ENCODE data around the gene PRKCD.

PRKCD gene

GRCh38 chr3:53200501-53201498 is 39.8 kb downstream of the PRKCD start:
- no peak for DNase-seq
- H3K4me3 ChIP-seq (ENCODE audit: control insufficient read depth in 1 of 7, extremely low read depth in 1 of 7, insufficient read depth in 4 of 7, low read depth in 2 of 7, low read length in 6 of 7), result no peak overlapping the region
- CTCF ChIA-PET, result interaction anchor here (0.6 to 9.1 kb wide), 10 partner anchors 9 to 84 kb away, joined by 3 to 125 read pairs (median 5); partner anchors contain the start of gene RFT1
- H3K27ac ChIP-seq (ENCODE audit: insufficient read depth in 1 of 2, low read depth in 1 of 2, low read length in 2 of 2, poor library complexity in 1 of 2, severe bottlenecking in 2 of 2), result no peak overlapping the region
- peaks cover 0 to 12% (median 2%) of the 10 kb centered on the region in 4 experiments for H3K4me1 ChIP-seq (ENCODE audit: control extremely low read depth in 1 of 4, control insufficient read depth in 4 of 4, insufficient read depth in 4 of 4, low read length in 3 of 4)
- POLR2A ChIA-PET, result no interaction called here
- WGBS (ENCODE audit: insufficient coverage), result 95% methylated on average over 13 of the region's 19 CpGs
- H3K27me3 ChIP-seq (replicated peaks in 2 of 5; ENCODE audit: control insufficient read depth in 4 of 5, insufficient read depth in 5 of 5, low read length in 4 of 5), result no peaks in the 10 kb centered on the region
- no peaks in the 10 kb centered on the region for H3K9me3 ChIP-seq (ENCODE audit: control extremely low read depth in 1 of 5, control insufficient read depth in 4 of 5, insufficient read depth in 2 of 5, low read depth in 1 of 5, low read length in 4 of 5)
- no peaks in the 10 kb centered on the region for H3K36me3 ChIP-seq (ENCODE audit: control insufficient read depth in 4 of 4, insufficient read depth in 4 of 4, low read length in 3 of 4)

DNA sequence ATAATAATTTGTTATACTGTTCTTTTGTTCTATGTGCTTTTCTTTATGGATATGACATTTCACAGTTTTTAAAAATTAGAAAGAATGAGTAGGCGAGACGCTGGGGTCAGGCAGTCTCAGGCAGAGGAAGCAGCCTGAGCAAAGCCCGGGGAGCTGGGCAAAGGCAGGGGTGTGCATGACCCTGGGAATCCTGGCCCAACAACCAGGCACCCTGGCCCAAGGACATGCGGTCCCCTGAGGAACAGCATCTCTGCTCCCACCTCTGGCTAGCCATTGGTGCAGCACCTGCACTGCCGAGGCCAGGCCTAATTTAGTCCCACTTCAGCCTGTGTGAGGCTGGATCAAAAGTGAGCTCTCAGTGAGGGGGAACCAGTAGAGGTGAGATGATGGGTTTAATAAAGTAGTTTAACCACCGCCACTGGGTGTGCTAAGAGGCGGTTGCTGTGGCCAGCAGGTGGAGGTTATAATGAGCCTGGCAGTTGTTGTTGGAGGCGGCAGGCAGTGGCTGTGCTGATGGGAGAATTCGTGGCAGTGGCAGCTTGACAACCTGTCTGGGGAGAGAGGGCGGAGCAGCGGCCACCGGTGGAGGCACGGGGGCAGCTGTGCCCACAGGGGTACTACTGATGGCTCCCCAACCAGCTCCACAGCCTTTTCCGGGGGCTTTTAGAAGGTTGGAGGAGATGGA is 41.5 kb downstream of the PRKCD start:
- CTCF ChIA-PET, result interaction anchor here (9.1 kb wide), 1 partner anchor 69 kb away, joined by 125 read pairs; the partner anchor contains the start of gene RFT1
- POLR2A ChIA-PET, result no interaction called here
- H3K27ac ChIP-seq (ENCODE audit: insufficient read depth in 1 of 2, low read depth in 1 of 2, low read length in 2 of 2, poor library complexity in 1 of 2, severe bottlenecking in 2 of 2), result no peak overlapping the region
- no peaks in the 10 kb centered on the region for H3K4me1 ChIP-seq (ENCODE audit: control extremely low read depth in 1 of 4, control insufficient read depth in 4 of 4, insufficient read depth in 4 of 4, low read length in 3 of 4)
- no peaks in the 10 kb centered on the region for H3K27me3 ChIP-seq (replicated peaks in 2 of 5; ENCODE audit: control insufficient read depth in 4 of 5, insufficient read depth in 5 of 5, low read length in 4 of 5)
- H3K36me3 ChIP-seq (ENCODE audit: control insufficient read depth in 4 of 4, insufficient read depth in 4 of 4, low read length in 3 of 4), result no peaks in the 10 kb centered on the region
- H3K4me3 ChIP-seq (ENCODE audit: control insufficient read depth in 1 of 7, extremely low read depth in 1 of 7, insufficient read depth in 4 of 7, low read depth in 2 of 7, low read length in 6 of 7), result no peak overlapping the region
- no peak for DNase-seq
- no peaks in the 10 kb centered on the region for H3K9me3 ChIP-seq (ENCODE audit: control extremely low read depth in 1 of 5, control insufficient read depth in 4 of 5, insufficient read depth in 2 of 5, low read depth in 1 of 5, low read length in 4 of 5)
- 88% methylated on average over 14 of the region's 14 CpGs for WGBS (ENCODE audit: insufficient coverage)

DNA sequence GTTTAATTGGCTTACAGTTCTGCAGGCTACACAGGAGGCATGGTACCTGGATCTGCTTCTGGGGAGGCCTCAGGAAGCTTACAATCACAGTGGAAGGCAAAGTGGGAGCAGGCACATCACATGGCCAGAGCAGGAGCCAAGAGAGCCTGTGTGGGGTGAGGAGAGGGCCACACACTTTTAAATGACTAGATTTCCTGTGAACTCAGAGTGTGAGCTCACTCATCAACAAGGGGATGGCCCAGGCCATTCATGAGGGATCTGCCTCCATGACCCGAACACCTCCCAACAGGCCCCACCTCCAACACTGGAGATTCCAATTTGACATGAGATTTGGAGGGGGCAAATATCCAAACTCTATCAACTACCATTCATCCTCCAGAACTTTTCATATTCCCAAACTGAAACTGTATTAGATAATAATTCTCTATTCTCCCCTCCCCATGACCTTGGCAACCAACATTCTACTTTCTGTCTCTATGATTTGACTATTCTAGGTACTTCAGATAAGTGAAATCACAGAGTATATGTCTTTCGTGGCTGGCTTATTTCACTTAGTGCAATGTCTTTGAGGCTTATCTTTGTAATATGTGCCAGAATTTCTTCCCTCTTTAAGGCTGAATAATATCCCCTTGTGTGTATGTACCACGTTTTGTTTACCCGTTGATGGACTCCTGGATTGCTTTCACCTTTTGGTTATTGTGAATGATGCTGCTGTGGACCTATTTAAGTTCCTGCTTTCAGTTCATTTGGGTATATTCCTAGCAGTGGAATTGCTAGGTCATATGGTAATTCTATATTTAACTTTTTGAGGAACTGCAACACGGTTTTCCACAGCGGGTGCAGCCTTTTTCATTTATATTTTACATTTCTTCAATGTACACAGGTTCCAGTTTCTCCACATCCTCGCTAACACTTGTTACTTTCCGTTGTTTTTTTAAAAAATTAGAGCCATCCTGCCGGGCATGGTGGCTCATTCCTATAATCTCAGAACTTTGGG is 51.0 kb downstream of the PRKCD start:
- WGBS (ENCODE audit: insufficient coverage), result 97% methylated on average over 6 of the region's 9 CpGs
- DNase-seq, result no peak
- Histone ChIP-seq H3K4me3 (ENCODE audit: control insufficient read depth in 1 of 7, extremely low read depth in 1 of 7, insufficient read depth in 4 of 7, low read depth in 2 of 7, low read length in 6 of 7) (no peak overlapping the region), H3K9me3 (ENCODE audit: control extremely low read depth in 1 of 5, control insufficient read depth in 4 of 5, insufficient read depth in 2 of 5, low read depth in 1 of 5, low read length in 4 of 5) (peaks cover 0 to 14% (median 5%) of the 10 kb centered on the region in 5 experiments), H3K27ac (ENCODE audit: insufficient read depth in 1 of 2, low read depth in 1 of 2, low read length in 2 of 2, poor library complexity in 1 of 2, severe bottlenecking in 2 of 2) (no peak overlapping the region), H3K27me3 (replicated peaks in 2 of 5; ENCODE audit: control insufficient read depth in 4 of 5, insufficient read depth in 5 of 5, low read length in 4 of 5) (no peaks in the 10 kb centered on the region), H3K4me1 (ENCODE audit: control extremely low read depth in 1 of 4, control insufficient read depth in 4 of 4, insufficient read depth in 4 of 4, low read length in 3 of 4) (peaks cover 0 to 13% (median 0%) of the 10 kb centered on the region in 4 experiments), H3K36me3 (ENCODE audit: control insufficient read depth in 4 of 4, insufficient read depth in 4 of 4, low read length in 3 of 4) (no peaks in the 10 kb centered on the region)
- POLR2A ChIA-PET, result no interaction called here
- CTCF ChIA-PET, result interaction anchor here (0.8 to 1.6 kb wide), 3 partner anchors 11 to 82 kb away, joined by 3 to 6 read pairs (median 3); no protein-coding TSS in a partner anchor

GRCh38 chr3:53213276-53213675 is 52.3 kb downstream of the PRKCD start:
- Histone ChIP-seq H3K27ac (ENCODE audit: insufficient read depth in 1 of 2, low read depth in 1 of 2, low read length in 2 of 2, poor library complexity in 1 of 2, severe bottlenecking in 2 of 2) (no peak overlapping the region), H3K4me1 (ENCODE audit: control extremely low read depth in 1 of 4, control insufficient read depth in 4 of 4, insufficient read depth in 4 of 4, low read length in 3 of 4) (peaks cover 0 to 13% (median 0%) of the 10 kb centered on the region in 4 experiments), H3K36me3 (ENCODE audit: control insufficient read depth in 4 of 4, insufficient read depth in 4 of 4, low read length in 3 of 4) (no peaks in the 10 kb centered on the region), H3K27me3 (replicated peaks in 2 of 5; ENCODE audit: control insufficient read depth in 4 of 5, insufficient read depth in 5 of 5, low read length in 4 of 5) (no peaks in the 10 kb centered on the region), H3K9me3 (ENCODE audit: control extremely low read depth in 1 of 5, control insufficient read depth in 4 of 5, insufficient read depth in 2 of 5, low read depth in 1 of 5, low read length in 4 of 5) (peaks cover 0 to 10% (median 0%) of the 10 kb centered on the region in 5 experiments), H3K4me3 (ENCODE audit: control insufficient read depth in 1 of 7, extremely low read depth in 1 of 7, insufficient read depth in 4 of 7, low read depth in 2 of 7, low read length in 6 of 7) (no peak overlapping the region)
- ChIA-PET POLR2A (no interaction called here), CTCF (interaction anchor here (0.8 to 1.1 kb wide), 2 partner anchors 17 to 84 kb away, joined by 3 read pairs; no protein-coding TSS in a partner anchor)
- 99% methylated on average over 6 of the region's 7 CpGs for WGBS (ENCODE audit: insufficient coverage)
- no peak for DNase-seq

GRCh38 chr3:53215816-53216215 is 54.8 kb downstream of the PRKCD start:
- CTCF ChIA-PET, result interaction anchor here (0.7 kb wide), 1 partner anchor 148 kb away, joined by 3 read pairs; no protein-coding TSS in a partner anchor

DNA sequence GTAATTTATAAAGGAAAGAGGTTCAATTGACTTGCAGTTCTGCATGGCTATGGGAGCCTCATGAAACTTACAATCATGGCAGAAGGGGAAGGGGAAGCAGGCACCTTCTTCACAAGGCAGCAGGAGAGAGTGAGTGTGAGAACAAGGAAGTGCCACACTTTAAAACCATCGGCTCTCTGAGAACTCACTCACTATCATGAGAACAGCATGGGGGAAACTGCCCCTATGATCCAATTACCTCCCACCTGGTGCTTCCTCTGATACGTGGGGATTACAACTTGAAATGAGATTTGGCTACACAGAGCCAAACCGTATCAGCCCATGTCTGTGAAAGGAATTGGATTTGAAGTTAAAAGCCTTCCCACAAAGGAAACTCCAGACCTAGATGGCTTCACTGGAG is 55.7 kb downstream of the PRKCD start:
- 78% methylated on average over 3 of the region's 3 CpGs for WGBS (ENCODE audit: insufficient coverage)
- ChIA-PET POLR2A (no interaction called here), CTCF (interaction anchor here (0.7 to 2.3 kb wide), 2 partner anchors 21 to 149 kb away, joined by 3 to 9 read pairs; no protein-coding TSS in a partner anchor)
- peak in 1 of 3 donors; percentile 15 for DNase-seq
- H3K27me3 ChIP-seq (replicated peaks in 2 of 5; ENCODE audit: control insufficient read depth in 4 of 5, insufficient read depth in 5 of 5, low read length in 4 of 5), result no peaks in the 10 kb centered on the region
- H3K27ac ChIP-seq (ENCODE audit: insufficient read depth in 1 of 2, low read depth in 1 of 2, low read length in 2 of 2, poor library complexity in 1 of 2, severe bottlenecking in 2 of 2), result no peak overlapping the region
- no peaks in the 10 kb centered on the region for H3K36me3 ChIP-seq (ENCODE audit: control insufficient read depth in 4 of 4, insufficient read depth in 4 of 4, low read length in 3 of 4)
- H3K4me3 ChIP-seq (ENCODE audit: control insufficient read depth in 1 of 7, extremely low read depth in 1 of 7, insufficient read depth in 4 of 7, low read depth in 2 of 7, low read length in 6 of 7), result no peak overlapping the region
- H3K9me3 ChIP-seq (ENCODE audit: control extremely low read depth in 1 of 5, control insufficient read depth in 4 of 5, insufficient read depth in 2 of 5, low read depth in 1 of 5, low read length in 4 of 5), result no peaks in the 10 kb centered on the region
- H3K4me1 ChIP-seq (ENCODE audit: control extremely low read depth in 1 of 4, control insufficient read depth in 4 of 4, insufficient read depth in 4 of 4, low read length in 3 of 4), result peaks cover 0 to 12% (median under 1%) of the 10 kb centered on the region in 4 experiments

More at GRCh38 chr3:53215816-53216215, 54.8 kb downstream of the PRKCD start:
- Histone ChIP-seq H3K9me3 (ENCODE audit: control extremely low read depth in 1 of 5, control insufficient read depth in 4 of 5, insufficient read depth in 2 of 5, low read depth in 1 of 5, low read length in 4 of 5) (no peaks in the 10 kb centered on the region), H3K36me3 (ENCODE audit: control insufficient read depth in 4 of 4, insufficient read depth in 4 of 4, low read length in 3 of 4) (no peaks in the 10 kb centered on the region), H3K4me3 (ENCODE audit: control insufficient read depth in 1 of 7, extremely low read depth in 1 of 7, insufficient read depth in 4 of 7, low read depth in 2 of 7, low read length in 6 of 7) (no peak overlapping the region), H3K27ac (ENCODE audit: insufficient read depth in 1 of 2, low read depth in 1 of 2, low read length in 2 of 2, poor library complexity in 1 of 2, severe bottlenecking in 2 of 2) (no peak overlapping the region), H3K4me1 (ENCODE audit: control extremely low read depth in 1 of 4, control insufficient read depth in 4 of 4, insufficient read depth in 4 of 4, low read length in 3 of 4) (peaks cover 0 to 13% (median under 1%) of the 10 kb centered on the region in 4 experiments), H3K27me3 (replicated peaks in 2 of 5; ENCODE audit: control insufficient read depth in 4 of 5, insufficient read depth in 5 of 5, low read length in 4 of 5) (no peaks in the 10 kb centered on the region)
- POLR2A ChIA-PET, result no interaction called here
- no peak for DNase-seq
- no CpG with 5 or more reads among the region's 2 CpGs for WGBS (ENCODE audit: insufficient coverage)
